Stimulated activated CD4-positive, alpha-beta T cell treated with anti-CD3 and anti-CD28 coated beads, Interleukin-1b, Interleukin-23, amount 100 ng/mL, for 1 hour (primary cell): Measurements from ENCODE around the gene GSTA3.
"Not testable (repeated sequence)": the region's sequence is repeated elsewhere in the genome, so short reads cannot be mapped to it uniquely, and the experiment has no call there.

Experiments used
- DNase-seq, 2 donors: peaks; one replicate each; pipeline ENCODE4 v3.0.0-alpha.2; 2020; ENCODE audit warnings: low read depth in 2 of 2

The GSTA3 gene

DNA sequence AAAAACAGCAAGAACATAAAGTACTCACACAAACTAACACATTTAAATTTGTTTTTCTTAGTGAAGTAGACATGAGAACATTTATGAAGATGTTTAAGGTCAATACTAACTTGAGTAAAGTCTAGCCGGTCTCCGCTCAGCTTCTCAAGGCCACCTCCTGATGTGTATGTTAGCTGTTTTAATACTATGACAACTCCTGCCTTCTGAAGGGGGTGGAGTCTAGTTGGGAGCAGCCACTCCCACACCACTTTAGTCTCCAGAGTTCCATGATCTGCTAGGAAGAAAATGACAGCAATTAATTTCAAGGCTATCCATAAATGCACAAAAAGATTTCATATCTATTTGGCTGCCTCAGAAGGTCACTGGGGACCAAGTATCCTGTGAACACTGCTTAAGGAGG lies at the start of gene GSTA3:
Gene GSTA3, minus strand, starts transcription at position 168 of the 400 bp plus-strand sequence. CDS start 3,864 bp downstream, outside the sequence.
- DNase-seq, result no peak

DNA sequence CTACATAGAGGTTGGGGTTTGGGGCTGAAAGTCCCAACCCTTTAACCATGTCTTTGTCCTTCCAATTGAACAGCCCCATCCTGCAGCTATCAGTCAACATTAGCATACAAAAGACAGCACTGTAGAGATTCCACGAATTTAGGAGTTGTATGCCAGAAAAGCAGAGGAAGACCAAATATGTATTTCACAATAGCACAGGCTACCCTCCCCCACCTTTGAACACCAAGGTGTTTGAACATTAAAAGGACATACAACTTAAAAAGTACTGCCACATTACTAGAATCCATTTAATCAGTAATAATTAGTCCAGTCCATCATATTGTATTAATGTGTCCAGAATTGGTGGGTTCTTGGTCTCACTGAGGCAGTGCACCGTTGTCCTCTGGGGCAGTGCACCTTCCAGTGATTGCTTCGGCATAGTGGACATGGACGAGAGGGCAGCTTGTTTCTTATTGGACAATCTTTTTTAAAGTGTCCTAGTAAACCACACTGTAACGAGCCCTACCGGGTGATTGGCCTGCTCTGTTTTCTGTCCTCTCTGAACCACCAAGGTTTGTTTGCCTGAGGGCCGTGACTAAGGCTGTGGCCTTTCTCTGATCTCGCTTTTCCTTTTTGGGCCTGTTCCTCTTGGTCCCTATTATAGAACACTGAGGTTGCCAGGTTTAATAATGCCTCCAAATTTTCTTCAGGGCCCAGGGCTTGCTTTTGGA lies 49.2 kb upstream of the GSTA3 start:
- DNase-seq, result no peak

DNA sequence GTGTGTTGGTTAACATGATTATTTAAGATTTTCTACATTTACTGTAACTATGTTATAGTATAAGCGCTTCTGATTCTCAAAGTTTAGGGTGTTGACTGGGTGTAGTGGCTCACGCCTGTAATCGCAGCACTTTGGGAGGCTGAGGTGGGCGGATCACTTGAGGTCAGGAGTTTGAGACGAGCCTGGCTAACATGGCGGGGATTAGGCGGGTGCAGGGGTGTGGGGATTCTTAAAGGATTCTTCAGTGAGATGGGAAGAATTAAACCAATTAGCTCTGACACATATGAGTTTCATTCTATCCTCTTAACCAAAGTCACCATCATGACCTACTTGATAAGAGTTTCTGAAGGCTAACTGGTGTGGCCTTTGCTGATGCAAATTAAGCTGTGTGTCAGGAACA lies 46.4 kb upstream of the GSTA3 start:
- DNase-seq, result no peak

DNA sequence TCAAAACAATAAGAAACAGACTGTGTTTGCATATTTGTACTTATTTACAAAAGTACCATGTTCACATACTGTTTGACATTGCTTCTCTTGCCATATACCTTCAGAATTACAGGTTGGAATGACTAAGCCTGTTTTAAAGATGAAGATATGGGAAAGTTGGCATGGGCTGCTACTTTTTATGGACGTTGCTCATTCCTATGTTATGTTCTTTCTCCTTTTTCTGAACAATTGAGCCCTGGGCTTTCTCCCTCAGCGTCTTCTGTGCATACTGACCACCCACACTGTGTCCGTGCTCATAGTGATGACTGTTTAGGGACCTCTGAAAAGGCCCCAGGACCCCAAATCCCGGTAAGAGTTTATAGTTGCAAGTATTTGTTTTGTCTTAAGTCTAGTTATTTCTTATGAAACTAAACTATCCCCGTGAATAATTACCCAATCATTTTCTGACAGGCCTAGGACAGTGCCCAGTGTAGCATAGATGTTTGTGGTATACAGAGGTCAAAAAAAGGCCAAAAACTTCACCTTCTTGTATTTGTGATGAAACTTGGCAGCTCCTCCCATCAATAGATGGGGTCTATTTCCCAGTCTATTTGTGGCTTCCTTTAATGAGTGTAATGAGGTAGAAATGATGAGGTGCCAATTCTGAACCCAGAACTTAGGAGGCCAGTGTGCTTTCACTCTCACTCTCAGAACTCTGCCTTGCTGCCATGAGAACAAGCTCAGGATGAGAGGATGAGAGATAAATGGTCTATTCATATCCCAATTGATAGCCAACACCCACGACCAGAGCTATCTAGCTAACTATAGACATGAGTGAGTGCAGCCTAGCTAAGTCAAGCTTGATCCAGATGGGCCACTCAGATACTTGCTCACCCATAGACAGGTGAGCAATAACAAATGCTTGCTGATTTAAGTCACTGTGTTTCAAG lies 44.7 kb upstream of the GSTA3 start:
- DNase-seq, result no peak

DNA sequence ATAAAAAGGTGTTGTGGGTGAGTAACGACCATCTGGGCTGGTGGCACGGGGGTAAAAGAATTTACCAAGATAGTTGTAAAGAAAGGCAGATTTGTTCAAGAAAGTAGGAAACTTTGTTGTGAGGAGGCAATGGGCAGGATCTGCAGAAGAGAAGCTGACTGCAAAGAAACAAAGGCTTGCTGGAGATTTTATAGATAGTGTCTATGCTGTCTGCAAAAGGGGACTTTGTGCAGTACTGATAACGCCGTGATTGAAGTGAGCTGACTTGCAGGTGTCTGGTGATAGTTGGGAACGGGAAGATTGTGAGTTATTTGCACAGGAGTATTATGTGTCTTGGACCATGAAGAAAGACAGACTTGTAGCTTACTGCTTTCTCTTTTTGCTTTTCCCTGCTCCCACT lies 36.8 kb upstream of the GSTA3 start:
- DNase-seq, result no peak

DNA sequence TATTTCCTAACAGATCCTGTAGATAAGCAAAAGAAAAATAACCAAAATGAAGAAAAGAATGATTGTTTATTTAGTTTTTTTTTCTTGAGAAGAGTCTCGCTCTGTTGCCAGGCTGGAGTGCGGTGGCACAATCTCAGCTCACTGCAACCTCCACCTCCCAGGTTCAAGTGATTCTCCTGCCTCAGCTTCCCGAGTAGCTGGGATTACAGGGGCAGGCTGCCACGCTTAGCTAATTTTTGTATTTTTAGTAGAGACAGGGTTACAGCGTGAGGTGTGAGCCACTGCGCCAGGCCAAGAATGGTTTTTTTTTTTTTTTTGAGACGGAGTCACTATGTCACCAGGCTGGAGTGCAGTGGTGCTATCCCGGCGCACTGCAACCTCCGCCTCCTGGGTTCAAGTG lies 33.3 kb upstream of the GSTA3 start:
- DNase-seq, result not testable (repeated sequence)

- no peak for DNase-seq
Measured at GRCh38 chr6:52942221-52942620, 32.7 kb upstream of the GSTA3 start.

- no peak for DNase-seq
Measured at GRCh38 chr6:52937908-52938307, 28.4 kb upstream of the GSTA3 start.

GRCh38 chr6:52933778-52934177 lies 24.3 kb upstream of the GSTA3 start:
- DNase-seq, result no peak

DNA sequence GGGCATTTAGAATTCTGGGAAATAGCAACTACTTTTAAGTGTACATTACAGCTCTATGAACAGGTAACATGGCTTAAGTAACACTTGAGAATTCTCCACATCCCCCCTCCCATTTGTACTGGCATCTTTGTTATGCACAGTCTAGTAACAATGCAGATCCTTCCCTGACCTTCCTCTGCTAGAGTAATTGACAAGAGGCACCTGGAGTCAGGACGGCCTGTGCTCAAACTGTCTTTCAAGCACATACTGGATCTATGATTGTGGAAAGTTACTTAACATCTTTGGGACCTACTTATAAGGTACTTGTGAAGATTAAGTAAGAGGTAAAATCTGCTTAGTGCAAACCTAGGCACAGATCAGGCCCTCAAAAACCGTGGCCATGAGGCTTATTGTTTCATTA lies 21.9 kb upstream of the GSTA3 start:
- no peak for DNase-seq

- DNase-seq, result no peak
Measured at GRCh38 chr6:52929321-52930164, 20.0 kb upstream of the GSTA3 start.

- DNase-seq, result no peak
Measured at GRCh38 chr6:52927451-52927850, 18.0 kb upstream of the GSTA3 start.

DNA sequence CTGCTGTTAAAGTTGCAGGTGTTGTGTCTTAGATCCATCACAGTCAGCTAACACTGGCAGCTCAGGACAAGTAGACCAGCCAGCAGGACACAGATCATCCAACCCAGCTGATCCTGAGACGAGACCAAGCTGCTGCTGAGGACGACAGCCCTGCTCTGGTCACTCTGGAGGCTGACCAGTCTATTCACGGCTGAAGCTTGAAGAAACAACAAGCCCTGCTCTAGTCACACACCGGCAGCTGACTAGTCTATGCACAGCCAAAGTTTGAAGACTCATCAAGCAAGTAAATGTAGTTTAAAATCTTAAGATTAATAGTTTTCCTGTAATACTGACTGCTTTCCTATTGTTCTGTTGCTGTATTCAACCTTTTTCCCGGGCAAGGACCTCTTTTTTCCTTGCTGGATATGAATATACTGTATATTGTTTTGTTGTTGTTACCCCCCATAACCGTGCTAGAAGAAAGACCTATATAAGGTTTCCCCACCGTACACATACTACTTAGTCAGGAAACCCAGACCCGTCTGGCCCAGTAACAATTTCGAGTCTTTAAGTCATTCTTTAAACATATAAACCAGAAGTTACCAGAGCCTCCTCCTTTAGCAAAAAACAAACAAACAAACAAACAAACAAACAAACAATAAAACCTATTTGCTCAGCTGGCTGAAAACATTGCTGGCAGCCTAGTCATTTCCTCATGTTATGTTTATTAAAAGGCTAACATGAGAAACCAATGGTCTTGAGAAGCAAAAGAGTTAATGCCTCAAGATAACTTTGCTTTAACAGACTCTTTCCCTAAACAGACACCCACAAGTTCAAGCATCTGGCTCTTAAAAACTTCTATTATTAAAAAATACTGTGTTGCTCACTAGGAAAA lies 16.7 kb upstream of the GSTA3 start:
- no peak for DNase-seq

- DNase-seq, result no peak
Measured at GRCh38 chr6:52925042-52925441, 15.5 kb upstream of the GSTA3 start.

- DNase-seq, result not testable (repeated sequence)
Measured at GRCh38 chr6:52923689-52924088, 14.2 kb upstream of the GSTA3 start.

- DNase-seq, result no peak
Measured at GRCh38 chr6:52922161-52922560, 12.7 kb upstream of the GSTA3 start.

DNA sequence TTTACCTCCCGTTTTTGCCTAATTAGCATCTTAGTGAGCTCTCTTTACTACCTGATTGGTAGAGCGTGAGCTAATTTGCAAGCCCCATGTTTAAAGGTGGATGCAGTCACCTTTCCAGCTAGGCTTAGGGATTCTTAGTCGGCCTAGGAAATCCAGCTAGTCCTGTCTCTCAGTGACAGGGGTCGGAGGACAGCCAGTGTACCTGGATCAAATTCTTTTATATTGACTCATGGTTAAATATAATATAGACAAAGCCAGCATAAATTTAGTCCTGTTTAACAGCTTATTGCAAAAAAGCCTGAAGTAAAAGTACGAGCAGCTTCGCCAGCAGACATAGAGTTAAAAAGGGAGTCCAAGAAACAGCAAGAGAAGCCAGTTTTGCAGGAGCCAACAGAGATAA lies 12.2 kb upstream of the GSTA3 start:
- no peak for DNase-seq

DNA sequence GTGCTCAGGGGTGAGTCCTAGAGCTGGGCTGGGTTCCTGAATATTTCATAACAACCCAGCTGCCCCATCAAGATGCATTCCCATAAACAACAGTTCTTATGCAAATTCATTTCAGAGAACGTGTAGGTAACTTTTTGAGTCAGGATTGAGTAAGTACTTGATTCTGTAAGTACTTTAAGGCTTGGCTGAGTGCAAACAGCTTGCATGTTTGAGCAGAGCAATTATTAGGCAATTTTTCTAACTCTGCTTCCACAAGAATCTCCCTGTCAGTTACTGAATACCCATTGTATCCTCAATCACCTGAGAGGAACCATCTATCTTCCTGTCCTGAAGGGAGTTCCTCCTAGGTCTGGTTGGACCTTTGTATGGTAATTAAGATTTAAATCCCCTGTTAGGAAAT lies 10.0 kb upstream of the GSTA3 start:
- not testable (repeated sequence) for DNase-seq

DNA sequence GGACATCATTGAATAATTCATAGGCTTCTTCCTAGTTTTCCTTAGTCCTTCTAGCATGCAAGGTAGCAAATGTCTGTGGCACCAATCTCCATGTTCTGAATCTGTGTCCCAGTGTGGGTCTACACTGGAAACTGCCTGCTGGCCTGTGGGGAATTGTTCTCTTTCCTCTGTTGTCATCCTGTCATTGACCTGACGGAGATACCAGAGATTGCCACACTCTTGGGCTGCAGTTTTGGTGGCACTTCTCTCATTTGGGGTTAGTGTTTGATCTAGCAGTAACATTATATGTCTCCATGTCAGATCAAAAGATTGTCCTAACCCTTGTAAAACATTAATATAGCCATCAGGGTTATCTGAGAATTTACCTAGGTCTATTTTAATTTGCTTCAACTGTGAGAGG lies 9.3 kb upstream of the GSTA3 start:
- not testable (repeated sequence) for DNase-seq

- DNase-seq, result not testable (repeated sequence)
Measured at GRCh38 chr6:52918027-52918686, 8.7 kb upstream of the GSTA3 start.

DNA sequence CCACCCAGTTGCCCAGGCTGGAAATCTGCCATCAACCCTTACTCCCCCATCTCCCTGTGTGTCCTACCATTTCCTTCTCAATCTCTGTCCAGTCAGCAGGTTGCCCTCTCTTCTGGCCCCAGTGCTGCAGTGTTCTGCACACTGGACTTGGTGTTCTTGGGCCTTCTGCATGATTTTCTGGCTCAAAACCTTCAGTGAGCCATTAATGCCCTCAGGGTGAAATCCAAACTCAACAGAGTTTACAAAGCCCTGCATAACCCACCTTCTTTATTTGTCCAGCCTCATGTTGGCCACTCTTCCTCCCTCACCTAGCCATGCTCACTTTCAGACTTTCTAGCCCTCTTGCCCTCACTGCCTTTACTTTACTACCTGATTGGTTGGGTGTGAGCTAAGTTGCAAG lies 5.0 kb upstream of the GSTA3 start:
- DNase-seq, result no peak
